GM23338 (cell line): Measurements from ENCODE around the gene JARID2. TPM values are rescaled to one million over a fixed set of nuclear protein-coding genes. Genes with fewer than 3 reads are reported as not detected.
A peak's percentile ranks its signal among the peaks of the same experiment; 100 is the strongest.

Experiments used
- ATAC-seq: fragments of 200-7000 bp; cut with Tn5 transposase; 3 replicates; pipeline ENCODE4 v1.9.1; 2020
- DNase-seq: peaks from one replicate; pipeline ENCODE4 v3.0.0-alpha.2; 2015; ENCODE audit warnings: low spot score
- H2AFZ ChIP-seq: fragments of 200-600 bp; sonication (generic); 2 replicates; pipeline ENCODE4 v1.8.0; 2016; ENCODE audit warnings: antibody characterized with exemption, mild to moderate bottlenecking, moderate library complexity
- H3F3A ChIP-seq: fragments of 200-600 bp; sonication (generic); replicated peaks from 2 replicates; pipeline ENCODE4 v1.8.0; 2017; ENCODE audit warnings: antibody characterized with exemption, mixed run types, low read depth
- H3K27ac ChIP-seq: fragments of 200-600 bp; sonication (generic); 2 replicates; pipeline ENCODE4 v1.6.1; 2016; ENCODE audit warnings: low read depth
- H3K27me3 ChIP-seq: fragments of 200-600 bp; sonication (generic); 2 replicates; pipeline ENCODE4 v1.8.0; 2016; ENCODE audit warnings: mild to moderate bottlenecking, mixed run types, moderate library complexity; ENCODE audit not compliant: insufficient read depth
- H3K36me3 ChIP-seq: fragments of 200-600 bp; sonication (generic); 2 replicates; pipeline ENCODE4 v1.8.0; 2016; ENCODE audit warnings: mild to moderate bottlenecking; ENCODE audit not compliant: insufficient read depth
- H3K4me1 ChIP-seq: fragments of 200-600 bp; sonication (generic); 2 replicates; pipeline ENCODE4 v1.8.0; 2016; ENCODE audit warnings: mild to moderate bottlenecking, moderate library complexity; ENCODE audit not compliant: insufficient read depth
- H3K4me2 ChIP-seq: fragments of 200-600 bp; sonication (generic); 2 replicates; pipeline ENCODE4 v1.7.1; 2017; ENCODE audit warnings: mixed run types
- H3K4me3 ChIP-seq: fragments of 200-600 bp; sonication (generic); 2 replicates; pipeline ENCODE4 v1.6.1; 2016; ENCODE audit warnings: mixed run types
- H3K79me2 ChIP-seq: fragments of 200-600 bp; sonication (generic); replicated peaks from 2 replicates; pipeline ENCODE4 v1.8.0; 2017; ENCODE audit warnings: mild to moderate bottlenecking; ENCODE audit not compliant: insufficient read depth
- H3K9me2 ChIP-seq: fragments of 200-600 bp; sonication (generic); 2 replicates; pipeline ENCODE4 v1.8.0; 2017; ENCODE audit not compliant: insufficient read depth
- H4K20me1 ChIP-seq: fragments of 200-600 bp; sonication (generic); replicated peaks from 2 replicates; pipeline ENCODE4 v1.8.0; 2017; ENCODE audit warnings: mild to moderate bottlenecking; ENCODE audit not compliant: insufficient read depth
- H3K27ac Mint-ChIP-seq: 2 replicates; pipeline ENCODE4 v1.8.0; 2020; ENCODE audit warnings: inconsistent platforms, mild to moderate bottlenecking, moderate library complexity, mixed read lengths
- H3K27me3 Mint-ChIP-seq: 3 replicates; pipeline ENCODE4 v1.8.0; 2022; ENCODE audit warnings: low read depth, mild to moderate bottlenecking, moderate library complexity, mixed read lengths, inconsistent platforms; ENCODE audit not compliant: insufficient read depth, poor library complexity
- H3K36me3 Mint-ChIP-seq: 3 replicates; pipeline ENCODE4 v1.8.0; 2021; ENCODE audit warnings: low read depth, mild to moderate bottlenecking, inconsistent platforms, moderate library complexity, mixed read lengths
- H3K4me1 Mint-ChIP-seq: 3 replicates; pipeline ENCODE4 v1.8.0; 2020; ENCODE audit warnings: mild to moderate bottlenecking, inconsistent platforms, mixed read lengths
- H3K4me3 Mint-ChIP-seq: 3 replicates; pipeline ENCODE4 v1.8.0; 2021; ENCODE audit warnings: moderate library complexity, mild to moderate bottlenecking, inconsistent platforms, mixed read lengths
- H3K9me3 Mint-ChIP-seq: 3 replicates; pipeline ENCODE4 v1.8.0; 2020; ENCODE audit warnings: moderate library complexity, mild to moderate bottlenecking, inconsistent platforms, mixed read lengths
- CREB1 ChIP-seq: fragments of 250-450 bp; sonication (Bioruptor Pico); IDR thresholded peaks from 2 replicates; pipeline ENCODE4 v1.5.0; 2020; ENCODE audit warnings: low read depth, mild to moderate bottlenecking, moderate library complexity
- ETS1 ChIP-seq: IDR thresholded peaks from 2 replicates; pipeline ENCODE4 v1.6.1; 2016; ENCODE audit warnings: antibody characterized with exemption
- NANOG ChIP-seq: IDR thresholded peaks from 2 replicates; pipeline ENCODE4 v1.6.1; 2016; ENCODE audit warnings: antibody characterized with exemption, borderline replicate concordance
- ZNF331 ChIP-seq: fragments of 250-450 bp; sonication (Bioruptor Pico); IDR thresholded peaks from 2 replicates; pipeline ENCODE4 v1.5.0; 2020; ENCODE audit warnings: low read depth, mild to moderate bottlenecking, moderate library complexity
- polyA plus RNA-seq: library from polyadenylated mRNA; unstranded; fragments of >200 nt; fragmentation: Nextera tagmentation; extraction: Ambion mirVana; gene quantifications from 2 replicates; pipeline ENCODE4 v1.2.1, GENCODE V29; 2016
- total RNA-seq: library from RNA; depleted of rRNA; stranded (reverse); fragments of >200 nt; shearing (Covaris generic); gene quantifications from 2 replicates; pipeline ENCODE4 v1.2.3, GENCODE V29; 2014
- TF ChIP-seq, protein P1 (sequence below): IDR thresholded peaks from one replicate; pipeline ENCODE4 v1.6.1; 2018; ENCODE audit warnings: antibody characterized with exemption; ENCODE audit not compliant: unreplicated experiment
- TF ChIP-seq, protein P2 (sequence below): fragments of 250-450 bp; sonication (Bioruptor Pico); IDR thresholded peaks from 2 replicates; pipeline ENCODE4 v1.5.0; 2020; ENCODE audit warnings: mild to moderate bottlenecking, moderate library complexity

JARID2 gene
- total and polyA plus RNA-seq, 2 experiments from 2014 or later: 92.8 to 196 TPM

DNA sequence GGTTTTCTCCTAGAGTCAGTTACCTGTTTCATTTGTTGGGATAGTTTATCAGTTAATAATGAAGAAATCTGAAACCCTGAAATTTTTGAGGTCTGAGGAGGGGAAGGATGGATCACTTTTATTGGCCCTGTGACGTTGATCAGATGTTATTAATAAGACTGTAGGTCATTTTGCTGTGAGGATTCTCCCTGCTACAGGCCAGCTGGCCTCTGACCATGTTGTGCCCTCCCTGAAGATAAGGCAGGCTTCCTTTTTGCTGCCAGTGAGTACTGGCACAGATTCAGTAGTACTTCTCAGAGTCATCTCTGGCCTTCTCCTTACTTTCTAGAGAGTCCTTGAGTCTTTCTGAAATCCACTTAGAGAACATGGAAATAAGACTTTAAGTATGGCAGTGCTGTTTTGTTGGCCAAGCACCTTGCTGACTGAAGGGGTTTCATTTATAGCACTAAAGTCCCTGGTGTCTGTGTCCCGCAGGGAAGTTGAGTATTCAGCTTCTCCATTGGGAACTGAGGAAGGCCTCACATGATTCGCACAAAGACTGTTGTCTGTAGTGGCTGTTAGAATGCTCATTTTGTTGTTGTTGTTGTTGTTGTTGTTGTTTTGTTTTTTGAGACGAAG is 214.3 kb downstream of the JARID2 start:
- H3K9me2 ChIP-seq: no peaks in the 10 kb centered on the region
- Mint-ChIP-seq H3K27me3 (peaks cover 30% of the 10 kb centered on the region), H3K9me3 (no peaks in the 10 kb centered on the region; the same call in 2 of the 3 replicates), H3K27ac (peak overlapping the region; percentile 52; the same call in 1 of the 2 replicates), H3K4me1 (peaks cover 89% of the 10 kb centered on the region), H3K36me3 (peaks cover 22% of the 10 kb centered on the region), H3K4me3 (no peak overlapping the region)
- peaks cover 4% of the 10 kb centered on the region; the same call in 1 of the 2 replicates for H3K36me3 ChIP-seq
- peaks cover 100% of the 10 kb centered on the region for H3K79me2 ChIP-seq
- peak overlapping the region; percentile 51 for H3K4me2 ChIP-seq
- DNase-seq (no peak), ATAC-seq (no peak)
- no peak overlapping the region for H3K27ac ChIP-seq
- peaks cover 76% of the 10 kb centered on the region for H3K4me1 ChIP-seq
- H2AFZ ChIP-seq: no peak overlapping the region
- H3K4me3 ChIP-seq: no peak overlapping the region
- TF ChIP-seq, protein P1, sequence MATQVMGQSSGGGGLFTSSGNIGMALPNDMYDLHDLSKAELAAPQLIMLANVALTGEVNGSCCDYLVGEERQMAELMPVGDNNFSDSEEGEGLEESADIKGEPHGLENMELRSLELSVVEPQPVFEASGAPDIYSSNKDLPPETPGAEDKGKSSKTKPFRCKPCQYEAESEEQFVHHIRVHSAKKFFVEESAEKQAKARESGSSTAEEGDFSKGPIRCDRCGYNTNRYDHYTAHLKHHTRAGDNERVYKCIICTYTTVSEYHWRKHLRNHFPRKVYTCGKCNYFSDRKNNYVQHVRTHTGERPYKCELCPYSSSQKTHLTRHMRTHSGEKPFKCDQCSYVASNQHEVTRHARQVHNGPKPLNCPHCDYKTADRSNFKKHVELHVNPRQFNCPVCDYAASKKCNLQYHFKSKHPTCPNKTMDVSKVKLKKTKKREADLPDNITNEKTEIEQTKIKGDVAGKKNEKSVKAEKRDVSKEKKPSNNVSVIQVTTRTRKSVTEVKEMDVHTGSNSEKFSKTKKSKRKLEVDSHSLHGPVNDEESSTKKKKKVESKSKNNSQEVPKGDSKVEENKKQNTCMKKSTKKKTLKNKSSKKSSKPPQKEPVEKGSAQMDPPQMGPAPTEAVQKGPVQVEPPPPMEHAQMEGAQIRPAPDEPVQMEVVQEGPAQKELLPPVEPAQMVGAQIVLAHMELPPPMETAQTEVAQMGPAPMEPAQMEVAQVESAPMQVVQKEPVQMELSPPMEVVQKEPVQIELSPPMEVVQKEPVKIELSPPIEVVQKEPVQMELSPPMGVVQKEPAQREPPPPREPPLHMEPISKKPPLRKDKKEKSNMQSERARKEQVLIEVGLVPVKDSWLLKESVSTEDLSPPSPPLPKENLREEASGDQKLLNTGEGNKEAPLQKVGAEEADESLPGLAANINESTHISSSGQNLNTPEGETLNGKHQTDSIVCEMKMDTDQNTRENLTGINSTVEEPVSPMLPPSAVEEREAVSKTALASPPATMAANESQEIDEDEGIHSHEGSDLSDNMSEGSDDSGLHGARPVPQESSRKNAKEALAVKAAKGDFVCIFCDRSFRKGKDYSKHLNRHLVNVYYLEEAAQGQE: no peak
- TF ChIP-seq ETS1 (no peak), NANOG (no peak), CREB1 (CRISPR knock-in tag) (no peak), ZNF331 (CRISPR knock-in tag) (no peak)
- TF ChIP-seq, protein P2, sequence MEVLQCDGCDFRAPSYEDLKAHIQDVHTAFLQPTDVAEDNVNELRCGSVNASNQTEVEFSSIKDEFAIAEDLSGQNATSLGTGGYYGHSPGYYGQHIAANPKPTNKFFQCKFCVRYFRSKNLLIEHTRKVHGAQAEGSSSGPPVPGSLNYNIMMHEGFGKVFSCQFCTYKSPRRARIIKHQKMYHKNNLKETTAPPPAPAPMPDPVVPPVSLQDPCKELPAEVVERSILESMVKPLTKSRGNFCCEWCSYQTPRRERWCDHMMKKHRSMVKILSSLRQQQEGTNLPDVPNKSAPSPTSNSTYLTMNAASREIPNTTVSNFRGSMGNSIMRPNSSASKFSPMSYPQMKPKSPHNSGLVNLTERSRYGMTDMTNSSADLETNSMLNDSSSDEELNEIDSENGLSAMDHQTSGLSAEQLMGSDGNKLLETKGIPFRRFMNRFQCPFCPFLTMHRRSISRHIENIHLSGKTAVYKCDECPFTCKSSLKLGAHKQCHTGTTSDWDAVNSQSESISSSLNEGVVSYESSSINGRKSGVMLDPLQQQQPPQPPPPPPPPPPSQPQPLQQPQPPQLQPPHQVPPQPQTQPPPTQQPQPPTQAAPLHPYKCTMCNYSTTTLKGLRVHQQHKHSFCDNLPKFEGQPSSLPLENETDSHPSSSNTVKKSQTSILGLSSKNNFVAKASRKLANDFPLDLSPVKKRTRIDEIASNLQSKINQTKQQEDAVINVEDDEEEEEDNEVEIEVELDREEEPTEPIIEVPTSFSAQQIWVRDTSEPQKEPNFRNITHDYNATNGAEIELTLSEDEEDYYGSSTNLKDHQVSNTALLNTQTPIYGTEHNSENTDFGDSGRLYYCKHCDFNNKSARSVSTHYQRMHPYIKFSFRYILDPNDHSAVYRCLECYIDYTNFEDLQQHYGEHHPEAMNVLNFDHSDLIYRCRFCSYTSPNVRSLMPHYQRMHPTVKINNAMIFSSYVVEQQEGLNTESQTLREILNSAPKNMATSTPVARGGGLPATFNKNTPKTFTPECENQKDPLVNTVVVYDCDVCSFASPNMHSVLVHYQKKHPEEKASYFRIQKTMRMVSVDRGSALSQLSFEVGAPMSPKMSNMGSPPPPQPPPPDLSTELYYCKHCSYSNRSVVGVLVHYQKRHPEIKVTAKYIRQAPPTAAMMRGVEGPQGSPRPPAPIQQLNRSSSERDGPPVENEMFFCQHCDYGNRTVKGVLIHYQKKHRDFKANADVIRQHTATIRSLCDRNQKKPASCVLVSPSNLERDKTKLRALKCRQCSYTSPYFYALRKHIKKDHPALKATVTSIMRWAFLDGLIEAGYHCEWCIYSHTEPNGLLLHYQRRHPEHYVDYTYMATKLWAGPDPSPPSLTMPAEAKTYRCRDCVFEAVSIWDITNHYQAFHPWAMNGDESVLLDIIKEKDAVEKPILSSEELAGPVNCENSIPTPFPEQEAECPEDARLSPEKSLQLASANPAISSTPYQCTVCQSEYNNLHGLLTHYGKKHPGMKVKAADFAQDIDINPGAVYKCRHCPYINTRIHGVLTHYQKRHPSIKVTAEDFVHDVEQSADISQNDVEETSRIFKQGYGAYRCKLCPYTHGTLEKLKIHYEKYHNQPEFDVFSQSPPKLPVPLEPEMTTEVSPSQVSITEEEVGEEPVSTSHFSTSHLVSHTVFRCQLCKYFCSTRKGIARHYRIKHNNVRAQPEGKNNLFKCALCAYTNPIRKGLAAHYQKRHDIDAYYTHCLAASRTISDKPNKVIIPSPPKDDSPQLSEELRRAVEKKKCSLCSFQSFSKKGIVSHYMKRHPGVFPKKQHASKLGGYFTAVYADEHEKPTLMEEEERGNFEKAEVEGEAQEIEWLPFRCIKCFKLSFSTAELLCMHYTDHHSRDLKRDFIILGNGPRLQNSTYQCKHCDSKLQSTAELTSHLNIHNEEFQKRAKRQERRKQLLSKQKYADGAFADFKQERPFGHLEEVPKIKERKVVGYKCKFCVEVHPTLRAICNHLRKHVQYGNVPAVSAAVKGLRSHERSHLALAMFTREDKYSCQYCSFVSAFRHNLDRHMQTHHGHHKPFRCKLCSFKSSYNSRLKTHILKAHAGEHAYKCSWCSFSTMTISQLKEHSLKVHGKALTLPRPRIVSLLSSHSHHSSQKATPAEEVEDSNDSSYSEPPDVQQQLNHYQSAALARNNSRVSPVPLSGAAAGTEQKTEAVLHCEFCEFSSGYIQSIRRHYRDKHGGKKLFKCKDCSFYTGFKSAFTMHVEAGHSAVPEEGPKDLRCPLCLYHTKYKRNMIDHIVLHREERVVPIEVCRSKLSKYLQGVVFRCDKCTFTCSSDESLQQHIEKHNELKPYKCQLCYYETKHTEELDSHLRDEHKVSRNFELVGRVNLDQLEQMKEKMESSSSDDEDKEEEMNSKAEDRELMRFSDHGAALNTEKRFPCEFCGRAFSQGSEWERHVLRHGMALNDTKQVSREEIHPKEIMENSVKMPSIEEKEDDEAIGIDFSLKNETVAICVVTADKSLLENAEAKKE: no peak
- no peaks in the 10 kb centered on the region for H3K27me3 ChIP-seq
- peaks cover 95% of the 10 kb centered on the region for H4K20me1 ChIP-seq
- peaks cover 14% of the 10 kb centered on the region for H3F3A ChIP-seq
